ENCODE measurements around the gene GXYLT1. TPM values are rescaled to one million over a fixed set of nuclear protein-coding genes. Genes with fewer than 3 reads are reported as not detected.

The GXYLT1 gene
- total and polyA plus RNA-seq, 7 experiments from 2014 or later: 2.6 to 9.7 (median 7.2) TPM

- H3K27ac Mint-ChIP-seq: peak overlapping the region in 6 of 9 donors; percentile 93 to 100 (median 97)
- no peak for ATAC-seq
- no peaks in the 10 kb centered on the region for H3K9me3 Mint-ChIP-seq
- H3K4me3 Mint-ChIP-seq: no peak overlapping the region
- DNase-seq: no peak
- CTCF ChIA-PET: no interaction called here
- POLR2A ChIA-PET: no interaction called here
- Histone ChIP-seq H3K27me3 (ENCODE audit: control insufficient read depth in 2 of 2, insufficient read depth in 2 of 2, low read length in 2 of 2) (no peaks in the 10 kb centered on the region), H3K36me3 (ENCODE audit: control insufficient read depth in 2 of 3, insufficient read depth in 3 of 3, low read length in 3 of 3) (no peaks in the 10 kb centered on the region), H3K4me1 (ENCODE audit: control insufficient read depth in 2 of 2, insufficient read depth in 2 of 2, low read length in 2 of 2) (peaks cover 24% of the 10 kb centered on the region in 2 donors), H3K9me3 (ENCODE audit: control insufficient read depth in 2 of 3, low read length in 3 of 3) (no peaks in the 10 kb centered on the region), H3K4me3 (ENCODE audit: low read length) (no peak overlapping the region), H3K27ac (ENCODE audit: low read depth, low read length) (no peak overlapping the region)
- peaks cover 30 to 50% (median 47%) of the 10 kb centered on the region in 7 donors for H3K4me1 Mint-ChIP-seq
- intact Hi-C loops (cut with micrococcal nuclease): loop anchor here (2.0 to 10.0 kb wide), 2 partner anchors 45 to 1995 kb away; partner anchors contain the start of genes GXYLT1 (in 1 of the 2) and SLC2A13 (in 1 of the 2)
- peaks cover 0 to 18% (median 15%) of the 10 kb centered on the region in 5 donors for H3K36me3 Mint-ChIP-seq
- no peaks in the 10 kb centered on the region for H3K27me3 Mint-ChIP-seq
These were observed 45.2 kb downstream of the GXYLT1 start for GRCh38 chr12:42099433-42099832.

DNA sequence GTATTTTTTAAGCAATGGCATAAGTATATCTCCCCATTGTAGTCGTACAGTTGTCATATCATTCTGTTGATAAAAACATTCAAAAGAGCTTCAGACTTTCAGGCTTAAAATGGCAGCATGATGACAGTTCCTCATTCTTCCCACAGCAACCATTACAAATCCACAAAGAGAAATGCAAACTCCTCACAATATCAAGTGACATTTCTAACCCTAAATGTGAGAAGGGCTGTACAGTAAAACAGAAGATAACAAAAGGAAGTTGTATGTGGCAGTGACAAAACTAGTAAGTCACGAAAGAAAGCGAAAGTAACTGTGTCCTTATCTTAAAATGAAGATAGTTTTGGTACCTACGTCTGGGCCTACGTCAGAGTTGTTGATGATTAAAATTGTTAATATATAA lies 46.7 kb downstream of the GXYLT1 start:
- peaks cover 0 to 19% (median 16%) of the 10 kb centered on the region in 5 donors for H3K36me3 Mint-ChIP-seq
- DNase-seq (peak in 7 of 9 donors; percentile 56 to 79 (median 68)), ATAC-seq (peak; percentile 94)
- Histone ChIP-seq H3K4me1 (ENCODE audit: control insufficient read depth in 2 of 2, insufficient read depth in 2 of 2, low read length in 2 of 2) (peaks cover 24 to 31% of the 10 kb centered on the region in 2 donors), H3K27me3 (ENCODE audit: control insufficient read depth in 2 of 2, insufficient read depth in 2 of 2, low read length in 2 of 2) (no peaks in the 10 kb centered on the region), H3K9me3 (ENCODE audit: control insufficient read depth in 2 of 3, low read length in 3 of 3) (no peaks in the 10 kb centered on the region), H3K36me3 (ENCODE audit: control insufficient read depth in 2 of 3, insufficient read depth in 3 of 3, low read length in 3 of 3) (no peaks in the 10 kb centered on the region), H3K27ac (ENCODE audit: low read depth, low read length) (peak overlapping the region; percentile 82), H3K4me3 (ENCODE audit: low read length) (peak overlapping the region; percentile 48)
- no peaks in the 10 kb centered on the region for H3K9me3 Mint-ChIP-seq
- H3K4me3 Mint-ChIP-seq: peak overlapping the region; percentile 84 to 97 (median 90)
- intact Hi-C loops (cut with micrococcal nuclease): loop anchor here (1.0 to 10.0 kb wide), 5 partner anchors 46 to 1993 kb away; partner anchors contain the start of genes GXYLT1 (in 2 of the 2), PPHLN1 (in 1 of the 2), SLC2A13 (in 1 of the 2) and YAF2 (in 1 of the 2)
- ChIA-PET CTCF (interaction anchor here (1.0 kb wide), 1 partner anchor 74 kb away, joined by 3 read pairs; no protein-coding TSS in a partner anchor), POLR2A (interaction anchor here (1.2 to 1.4 kb wide), 2 partner anchors 47 to 229 kb away, joined by 3 to 6 read pairs; partner anchors contain the start of gene GXYLT1)
- H3K4me1 Mint-ChIP-seq: peaks cover 33 to 48% (median 43%) of the 10 kb centered on the region in 7 donors
- no peaks in the 10 kb centered on the region for H3K27me3 Mint-ChIP-seq
- H3K27ac Mint-ChIP-seq: peak overlapping the region; percentile 92 to 100 (median 97)

DNA sequence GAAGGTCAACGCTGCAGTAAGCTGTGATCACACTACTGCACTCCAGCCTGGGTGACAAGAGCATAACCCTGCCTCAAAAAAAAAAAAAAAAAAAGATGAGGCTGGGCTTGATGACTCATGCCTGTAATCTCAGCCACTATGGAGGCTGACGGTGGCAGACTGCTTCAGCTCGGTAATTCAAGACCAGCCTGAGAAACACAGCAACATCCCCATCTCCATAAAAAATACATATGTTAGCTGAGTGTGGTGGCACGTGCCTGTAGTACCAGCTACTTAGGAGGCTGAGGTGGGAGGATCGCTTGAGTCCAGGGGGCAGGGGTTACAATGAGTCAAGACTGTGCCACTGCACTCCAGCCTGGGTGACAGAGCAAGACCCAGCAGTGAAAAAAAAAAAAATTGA lies 50.4 kb downstream of the GXYLT1 start:
- Mint-ChIP-seq H3K4me3 (peak overlapping the region in 3 of 10 donors; percentile 7 to 39 (median 18)), H3K4me1 (peaks cover 39 to 57% (median 50%) of the 10 kb centered on the region in 7 donors), H3K36me3 (peaks cover 4 to 36% (median 24%) of the 10 kb centered on the region in 5 donors), H3K9me3 (no peaks in the 10 kb centered on the region), H3K27ac (peak overlapping the region in 1 of 9 donors; percentile 63), H3K27me3 (no peaks in the 10 kb centered on the region)
- POLR2A ChIA-PET: no interaction called here
- intact Hi-C loops (cut with micrococcal nuclease): loop anchor here (2.0 to 10.0 kb wide), 2 partner anchors 145 to 1989 kb away; partner anchors contain the start of genes SLC2A13 (in 1 of the 2) and YAF2 (in 1 of the 2)
- H3K27ac ChIP-seq (ENCODE audit: low read depth, low read length): no peak overlapping the region
- no peak overlapping the region for H3K4me3 ChIP-seq (ENCODE audit: low read length)
- peak in 1 of 9 donors; percentile 26 for DNase-seq
- no peaks in the 10 kb centered on the region for H3K36me3 ChIP-seq (ENCODE audit: control insufficient read depth in 2 of 3, insufficient read depth in 3 of 3, low read length in 3 of 3)
- H3K4me1 ChIP-seq (ENCODE audit: control insufficient read depth in 2 of 2, insufficient read depth in 2 of 2, low read length in 2 of 2): peaks cover 24 to 31% of the 10 kb centered on the region in 2 donors
- H3K9me3 ChIP-seq (ENCODE audit: control insufficient read depth in 2 of 3, low read length in 3 of 3): no peaks in the 10 kb centered on the region
- H3K27me3 ChIP-seq (ENCODE audit: control insufficient read depth in 2 of 2, insufficient read depth in 2 of 2, low read length in 2 of 2): no peaks in the 10 kb centered on the region
- CTCF ChIA-PET: no interaction called here
- ATAC-seq: peak; percentile 69

- peak overlapping the region in 3 of 9 donors; percentile 16 to 77 (median 41) for H3K27ac Mint-ChIP-seq
- H3K27me3 Mint-ChIP-seq: no peaks in the 10 kb centered on the region
- Histone ChIP-seq H3K27ac (ENCODE audit: low read depth, low read length) (no peak overlapping the region), H3K9me3 (ENCODE audit: control insufficient read depth in 2 of 3, low read length in 3 of 3) (no peaks in the 10 kb centered on the region), H3K27me3 (ENCODE audit: control insufficient read depth in 2 of 2, insufficient read depth in 2 of 2, low read length in 2 of 2) (no peaks in the 10 kb centered on the region), H3K4me1 (ENCODE audit: control insufficient read depth in 2 of 2, insufficient read depth in 2 of 2, low read length in 2 of 2) (peaks cover 15 to 22% of the 10 kb centered on the region in 2 donors), H3K36me3 (ENCODE audit: control insufficient read depth in 2 of 3, insufficient read depth in 3 of 3, low read length in 3 of 3) (no peaks in the 10 kb centered on the region), H3K4me3 (ENCODE audit: low read length) (no peak overlapping the region)
- peaks cover 24 to 36% (median 31%) of the 10 kb centered on the region in 7 donors for H3K4me1 Mint-ChIP-seq
- H3K9me3 Mint-ChIP-seq: no peaks in the 10 kb centered on the region
- intact Hi-C loops (cut with micrococcal nuclease): loop anchor here in 1 of 2 donors (10.0 kb wide), 1 partner anchor 1987 kb away; the partner anchor contains the start of gene SLC2A13
- ATAC-seq: no peak
- CTCF ChIA-PET: interaction anchor here (0.7 kb wide), 1 partner anchor 13 kb away, joined by 3 read pairs; no protein-coding TSS in a partner anchor
- POLR2A ChIA-PET: no interaction called here
- peaks cover 4 to 49% (median 36%) of the 10 kb centered on the region in 5 donors for H3K36me3 Mint-ChIP-seq
- no peak for DNase-seq
- peak overlapping the region in 1 of 10 donors; percentile 12 for H3K4me3 Mint-ChIP-seq
These were observed 52.9 kb downstream of the GXYLT1 start for GRCh38 chr12:42091769-42092168.

GRCh38 chr12:42090899-42091298 lies 53.8 kb downstream of the GXYLT1 start:
- DNase-seq: no peak
- Histone ChIP-seq H3K4me3 (ENCODE audit: low read length) (no peak overlapping the region), H3K36me3 (ENCODE audit: control insufficient read depth in 2 of 3, insufficient read depth in 3 of 3, low read length in 3 of 3) (peaks cover 0 to 7% (median 0%) of the 10 kb centered on the region in 3 experiments), H3K4me1 (ENCODE audit: control insufficient read depth in 2 of 2, insufficient read depth in 2 of 2, low read length in 2 of 2) (peaks cover 7 to 13% of the 10 kb centered on the region in 2 donors), H3K9me3 (ENCODE audit: control insufficient read depth in 2 of 3, low read length in 3 of 3) (no peaks in the 10 kb centered on the region), H3K27ac (ENCODE audit: low read depth, low read length) (no peak overlapping the region), H3K27me3 (ENCODE audit: control insufficient read depth in 2 of 2, insufficient read depth in 2 of 2, low read length in 2 of 2) (no peaks in the 10 kb centered on the region)
- peaks cover 4 to 50% (median 32%) of the 10 kb centered on the region in 5 donors for H3K36me3 Mint-ChIP-seq
- no peak overlapping the region for H3K4me3 Mint-ChIP-seq
- ATAC-seq: no peak
- intact Hi-C loops (cut with micrococcal nuclease): loop anchor here in 1 of 2 donors (10.0 kb wide), 1 partner anchor 1986 kb away; the partner anchor contains the start of gene SLC2A13
- POLR2A ChIA-PET: no interaction called here
- H3K9me3 Mint-ChIP-seq: no peaks in the 10 kb centered on the region
- no peak overlapping the region for H3K27ac Mint-ChIP-seq
- peaks cover 15 to 28% (median 22%) of the 10 kb centered on the region in 7 donors for H3K4me1 Mint-ChIP-seq
- H3K27me3 Mint-ChIP-seq: no peaks in the 10 kb centered on the region
- CTCF ChIA-PET: no interaction called here

GRCh38 chr12:42086031-42086430 lies 58.6 kb downstream of the GXYLT1 start:
- ChIA-PET CTCF (no interaction called here), POLR2A (no interaction called here)
- ATAC-seq (no peak), DNase-seq (no peak)
- intact Hi-C loops (cut with micrococcal nuclease): no loop called here
- Histone ChIP-seq H3K27me3 (ENCODE audit: control insufficient read depth in 2 of 2, insufficient read depth in 2 of 2, low read length in 2 of 2) (no peaks in the 10 kb centered on the region), H3K4me1 (ENCODE audit: control insufficient read depth in 2 of 2, insufficient read depth in 2 of 2, low read length in 2 of 2) (no peaks in the 10 kb centered on the region), H3K4me3 (ENCODE audit: low read length) (no peak overlapping the region), H3K36me3 (ENCODE audit: control insufficient read depth in 2 of 3, insufficient read depth in 3 of 3, low read length in 3 of 3) (peaks cover 0 to 7% (median 0%) of the 10 kb centered on the region in 3 experiments), H3K27ac (ENCODE audit: low read depth, low read length) (no peak overlapping the region), H3K9me3 (ENCODE audit: control insufficient read depth in 2 of 3, low read length in 3 of 3) (no peaks in the 10 kb centered on the region)
- Mint-ChIP-seq H3K27ac (no peak overlapping the region), H3K9me3 (no peaks in the 10 kb centered on the region), H3K27me3 (no peaks in the 10 kb centered on the region), H3K4me3 (no peak overlapping the region), H3K36me3 (peaks cover 5 to 50% (median 21%) of the 10 kb centered on the region in 5 donors), H3K4me1 (peaks cover 0 to 10% (median 3%) of the 10 kb centered on the region in 7 donors)

Data from naive thymus-derived CD4-positive, alpha-beta T cell (primary cell).